Mucosa of rectum (tissue), 2 donors: Measurements from ENCODE around the gene TADA3.
A peak's percentile ranks its signal among the peaks of the same experiment; 100 is the strongest.
"Not testable (repeated sequence)": the region's sequence is repeated elsewhere in the genome, so short reads cannot be mapped to it uniquely, and the experiment has no call there.

ENCODE experiments used
- H3K27ac ChIP-seq, 2 donors: one replicate each; pipeline ENCODE4 v1.7.0; 2013; ENCODE audit warnings: inconsistent platforms in 2 of 2, low read depth in 2 of 2, low read length in 2 of 2
- H3K27me3 ChIP-seq, 2 donors: one replicate each; pipeline ENCODE4 v1.7.0; 2013; ENCODE audit warnings: low read length in 2 of 2; ENCODE audit not compliant: control insufficient read depth in 2 of 2, insufficient read depth in 2 of 2
- H3K36me3 ChIP-seq, 2 donors: one replicate each; pipeline ENCODE4 v1.7.0; 2013; ENCODE audit warnings: low read length in 2 of 2; ENCODE audit not compliant: control insufficient read depth in 2 of 2, insufficient read depth in 2 of 2
- H3K4me1 ChIP-seq, 2 donors: one replicate each; pipeline ENCODE4 v1.7.0; 2013; ENCODE audit warnings: low read length in 2 of 2, mild to moderate bottlenecking in 1 of 2; ENCODE audit not compliant: control insufficient read depth in 2 of 2, insufficient read depth in 2 of 2
- H3K4me3 ChIP-seq, 2 donors: one replicate each; pipeline ENCODE4 v1.7.0; 2013; ENCODE audit warnings: low read length in 2 of 2
- H3K9ac ChIP-seq, 2 donors: one replicate each; pipeline ENCODE4 v1.7.0; 2013; ENCODE audit warnings: low read length in 2 of 2, low read depth in 1 of 2, mild to moderate bottlenecking in 1 of 2
- H3K9me3 ChIP-seq, 2 donors: one replicate each; pipeline ENCODE4 v1.7.0; 2013; ENCODE audit warnings: low read length in 2 of 2; ENCODE audit not compliant: control insufficient read depth in 2 of 2
- donor health status: healthy.
- donor health status: Normal muscosa, but diverticular disease.

Gene TADA3

GRCh38 chr3:9778143-9779074, 13.9 kb downstream of the TADA3 start:
- Histone ChIP-seq H3K9ac (no peak overlapping the region), H3K27ac (peak overlapping the region in 1 of 2 donors; percentile 49), H3K4me1 (peaks cover 13 to 16% of the 10 kb centered on the region in 2 donors), H3K27me3 (no peaks in the 10 kb centered on the region), H3K36me3 (peaks cover 20 to 30% of the 10 kb centered on the region in 2 donors), H3K4me3 (peak overlapping the region in 1 of 2 donors; percentile 26), H3K9me3 (no peaks in the 10 kb centered on the region)

GRCh38 chr3:9777694-9778021, 14.6 kb downstream of the TADA3 start:
- H3K27ac ChIP-seq, result no peak overlapping the region
- no peaks in the 10 kb centered on the region for H3K9me3 ChIP-seq
- H3K9ac ChIP-seq, result no peak overlapping the region
- peaks cover 13 to 16% of the 10 kb centered on the region in 2 donors for H3K4me1 ChIP-seq
- no peak overlapping the region for H3K4me3 ChIP-seq
- H3K27me3 ChIP-seq, result no peaks in the 10 kb centered on the region
- peaks cover 18 to 28% of the 10 kb centered on the region in 2 donors for H3K36me3 ChIP-seq

GRCh38 chr3:9776896-9777693, 15.2 kb downstream of the TADA3 start:
- H3K27me3 ChIP-seq, result no peaks in the 10 kb centered on the region
- peaks cover 13 to 23% of the 10 kb centered on the region in 2 donors for H3K36me3 ChIP-seq
- no peak overlapping the region for H3K27ac ChIP-seq
- H3K4me1 ChIP-seq, result peaks cover 13 to 16% of the 10 kb centered on the region in 2 donors
- no peak overlapping the region for H3K9ac ChIP-seq
- no peak overlapping the region for H3K4me3 ChIP-seq
- no peaks in the 10 kb centered on the region for H3K9me3 ChIP-seq

GRCh38 chr3:9771007-9771406, 21.3 kb downstream of the TADA3 start:
- peaks cover 15 to 22% of the 10 kb centered on the region in 2 donors for H3K4me1 ChIP-seq
- H3K27ac ChIP-seq, H3K9me3 ChIP-seq, H3K36me3 ChIP-seq, H3K4me3 ChIP-seq, H3K27me3 ChIP-seq, H3K9ac ChIP-seq: not testable (repeated sequence)

- Histone ChIP-seq H3K4me1 (peaks cover 15 to 22% of the 10 kb centered on the region in 2 donors), H3K36me3 (peaks cover 0 to 2% of the 10 kb centered on the region in 2 donors), H3K4me3 (peak overlapping the region; percentile 60 to 79), H3K9ac (peak overlapping the region; percentile 72 to 86), H3K9me3 (no peaks in the 10 kb centered on the region), H3K27me3 (no peaks in the 10 kb centered on the region), H3K27ac (peak overlapping the region; percentile 62 to 80)
Observed at GRCh38 chr3:9770276-9770812, 21.9 kb downstream of the TADA3 start.

GRCh38 chr3:9769426-9770275, 22.6 kb downstream of the TADA3 start, which contains the start of gene CAMK1:
Gene CAMK1 (minus strand): TSS chr3:9769947. CDS start chr3:9767749, 2,198 bp downstream.
- Histone ChIP-seq H3K27ac (peak within 1 kb of the TSS; percentile 62 to 80), H3K9me3 (no peaks in the 10 kb centered on the region), H3K4me3 (peak within 1 kb of the TSS; percentile 60 to 79), H3K36me3 (peaks cover 0 to 2% of the 10 kb centered on the region in 2 donors), H3K4me1 (peaks cover 15 to 22% of the 10 kb centered on the region in 2 donors), H3K27me3 (no peaks in the 10 kb centered on the region), H3K9ac (peak within 1 kb of the TSS; percentile 77 to 86)

GRCh38 chr3:9769012-9769411, 23.3 kb downstream of the TADA3 start:
- H3K36me3 ChIP-seq, result peaks cover 0 to 2% of the 10 kb centered on the region in 2 donors
- peak overlapping the region; percentile 77 to 86 for H3K9ac ChIP-seq
- H3K9me3 ChIP-seq, result no peaks in the 10 kb centered on the region
- H3K4me1 ChIP-seq, result peaks cover 15 to 22% of the 10 kb centered on the region in 2 donors
- H3K4me3 ChIP-seq, result peak overlapping the region; percentile 60 to 79
- H3K27me3 ChIP-seq, result no peaks in the 10 kb centered on the region
- H3K27ac ChIP-seq, result peak overlapping the region in 1 of 2 donors; percentile 80

GRCh38 chr3:9768141-9768775, 24.0 kb downstream of the TADA3 start:
- Histone ChIP-seq H3K4me3 (peak overlapping the region in 1 of 2 donors; percentile 31), H3K27ac (no peak overlapping the region), H3K27me3 (no peaks in the 10 kb centered on the region), H3K9ac (no peak overlapping the region), H3K9me3 (no peaks in the 10 kb centered on the region), H3K4me1 (peaks cover 15 to 22% of the 10 kb centered on the region in 2 donors), H3K36me3 (peaks cover 0 to 2% of the 10 kb centered on the region in 2 donors)

- Histone ChIP-seq H3K36me3 (peaks cover 0 to 5% of the 10 kb centered on the region in 2 donors), H3K27me3 (no peaks in the 10 kb centered on the region), H3K27ac (no peak overlapping the region), H3K9me3 (no peaks in the 10 kb centered on the region), H3K9ac (peak overlapping the region in 1 of 2 donors; percentile 32), H3K4me3 (no peak overlapping the region), H3K4me1 (peaks cover 15 to 22% of the 10 kb centered on the region in 2 donors)
Observed at GRCh38 chr3:9767418-9767817, 24.9 kb downstream of the TADA3 start.
